Astrocyte of the cerebellum (primary cell): ENCODE results near the gene SORCS2.

ENCODE experiments used
- DNase-seq: peaks from one replicate; pipeline ENCODE4 v3.0.0-alpha.2; 2011; ENCODE audit warnings: low read depth
- H3K4me3 ChIP-seq: 2 replicates; pipeline ENCODE4 v1.5.1; 2011; ENCODE audit warnings: mild to moderate bottlenecking, low read depth, low read length, moderate library complexity
- CTCF ChIP-seq: IDR thresholded peaks from 2 replicates; pipeline ENCODE4 v1.5.1; 2012; ENCODE audit warnings: low read length, low read depth, moderate library complexity, mild to moderate bottlenecking; ENCODE audit errors: missing control alignments
- in situ Hi-C: cut with HindIII; loops from 2 replicates; pipeline ENCODE4 v1.10.0; 2017; ENCODE audit warnings: low sequenced_read_pairs

Gene SORCS2

GRCh38 chr4:7272404-7272803 is 80.1 kb downstream of the SORCS2 start:
- H3K4me3 ChIP-seq = no peak overlapping the region
- TF ChIP-seq CTCF = no peak
- DNase-seq = no peak
- in situ Hi-C loops = no loop called here

GRCh38 chr4:7273738-7274297 is 81.5 kb downstream of the SORCS2 start:
- no peak for TF ChIP-seq CTCF
- in situ Hi-C loops = no loop called here
- no peak overlapping the region for H3K4me3 ChIP-seq
- DNase-seq = no peak

GRCh38 chr4:7275067-7275466 is 82.7 kb downstream of the SORCS2 start:
- H3K4me3 ChIP-seq = no peak overlapping the region
- DNase-seq = no peak
- in situ Hi-C loops = no loop called here
- TF ChIP-seq CTCF = no peak

- H3K4me3 ChIP-seq = no peak overlapping the region
- no peak for DNase-seq
- TF ChIP-seq CTCF = no peak
- in situ Hi-C loops = no loop called here
Observed at GRCh38 chr4:7275490-7276154, 83.3 kb downstream of the SORCS2 start.

GRCh38 chr4:7276515-7276914 is 84.2 kb downstream of the SORCS2 start:
- H3K4me3 ChIP-seq = no peak overlapping the region
- TF ChIP-seq CTCF = no peak
- in situ Hi-C loops = no loop called here
- no peak for DNase-seq

GRCh38 chr4:7278071-7278765 is 85.9 kb downstream of the SORCS2 start:
- no peak for TF ChIP-seq CTCF
- no peak for DNase-seq
- H3K4me3 ChIP-seq = no peak overlapping the region
- in situ Hi-C loops = no loop called here
